GM19452 (cell line): ENCODE results near the gene RGS6.

Experiments
- ATAC-seq: cut with Tn5 transposase; IDR thresholded peaks from one replicate; pipeline ENCODE4 v1.9.1; 2021; ENCODE audit not compliant: unreplicated experiment

Gene RGS6

DNA sequence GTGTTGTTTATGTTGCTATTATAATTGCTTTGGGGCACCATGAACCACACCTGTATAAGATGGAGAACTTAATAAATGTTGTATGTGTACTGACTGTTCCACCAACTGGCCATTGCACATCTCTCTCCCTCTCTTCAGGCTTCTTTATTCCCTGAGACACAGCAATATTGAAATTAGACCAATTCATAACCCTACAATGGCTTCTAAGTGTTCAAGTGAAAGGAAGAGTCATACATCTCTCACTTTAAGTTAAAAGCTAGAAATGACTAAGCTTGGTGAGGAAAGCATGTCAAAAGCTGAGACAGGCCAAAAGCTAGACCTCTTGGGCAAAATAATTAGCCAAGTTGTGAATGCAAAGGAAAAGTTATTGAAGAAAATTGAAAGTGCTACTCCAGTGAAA lies 373.3 kb downstream of the RGS6 start:
- ATAC-seq = no peak

DNA sequence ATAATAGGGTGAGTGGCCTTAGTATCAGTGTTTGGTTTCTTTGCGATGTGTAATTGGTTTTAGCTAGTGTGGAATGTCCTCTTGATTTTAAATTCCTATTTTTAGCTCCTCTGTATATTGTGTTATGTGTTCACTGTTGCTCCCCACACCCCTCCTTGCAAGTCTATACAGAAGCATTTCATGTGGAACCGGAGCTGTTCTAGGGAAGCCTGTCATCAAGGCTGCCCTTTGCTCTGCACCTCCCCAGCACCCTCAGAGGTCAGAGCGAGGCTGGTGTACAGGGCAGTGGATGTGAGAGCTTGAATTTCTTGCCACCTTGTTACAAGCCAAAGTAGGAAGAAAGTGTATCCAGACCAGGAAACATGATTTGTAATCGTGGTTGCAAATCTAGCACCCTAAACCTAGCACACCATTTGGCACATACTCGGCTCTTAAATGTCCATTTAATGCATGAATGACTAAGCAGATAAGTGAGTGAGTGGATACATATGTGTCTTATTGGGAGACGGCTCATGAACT lies 376.8 kb downstream of the RGS6 start:
- no peak for ATAC-seq

DNA sequence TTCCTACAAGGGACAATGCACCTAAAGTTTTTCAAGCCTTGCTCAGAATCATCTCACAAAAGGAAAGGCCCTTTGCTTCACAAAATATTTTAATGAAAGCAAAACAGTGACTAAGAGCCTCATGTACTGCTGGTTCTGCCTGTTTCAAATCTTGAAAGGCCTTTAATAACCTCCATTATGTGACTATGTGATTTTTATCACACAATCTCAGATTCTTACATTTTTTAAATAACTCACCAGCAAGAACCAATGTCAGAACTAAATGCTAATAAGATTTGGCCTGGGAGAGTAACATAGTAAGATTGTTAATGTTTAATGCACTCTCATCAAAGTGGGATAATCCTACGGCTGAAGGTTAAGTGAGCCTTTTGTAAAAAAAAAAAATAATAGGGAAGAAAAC lies 378.9 kb downstream of the RGS6 start:
- ATAC-seq = no peak

DNA sequence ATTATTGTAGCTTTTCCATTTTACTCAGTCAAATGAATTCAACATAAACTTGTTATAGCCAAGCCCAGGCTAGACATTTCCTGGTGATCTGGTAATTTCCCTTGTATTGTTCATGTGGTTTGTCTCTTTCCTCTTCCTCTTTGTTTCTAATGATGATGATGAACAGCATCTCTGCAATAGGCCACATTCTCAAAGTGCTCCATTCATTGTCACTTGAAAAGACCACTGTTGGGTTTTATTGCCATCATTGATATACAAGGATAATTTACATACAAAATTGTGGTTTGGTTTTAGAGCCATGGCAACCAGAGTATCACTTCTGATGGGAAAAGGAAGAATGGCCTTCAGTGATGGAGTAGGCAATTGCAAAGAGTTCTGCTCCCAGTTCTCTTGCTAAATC lies 379.3 kb downstream of the RGS6 start:
- no peak for ATAC-seq

DNA sequence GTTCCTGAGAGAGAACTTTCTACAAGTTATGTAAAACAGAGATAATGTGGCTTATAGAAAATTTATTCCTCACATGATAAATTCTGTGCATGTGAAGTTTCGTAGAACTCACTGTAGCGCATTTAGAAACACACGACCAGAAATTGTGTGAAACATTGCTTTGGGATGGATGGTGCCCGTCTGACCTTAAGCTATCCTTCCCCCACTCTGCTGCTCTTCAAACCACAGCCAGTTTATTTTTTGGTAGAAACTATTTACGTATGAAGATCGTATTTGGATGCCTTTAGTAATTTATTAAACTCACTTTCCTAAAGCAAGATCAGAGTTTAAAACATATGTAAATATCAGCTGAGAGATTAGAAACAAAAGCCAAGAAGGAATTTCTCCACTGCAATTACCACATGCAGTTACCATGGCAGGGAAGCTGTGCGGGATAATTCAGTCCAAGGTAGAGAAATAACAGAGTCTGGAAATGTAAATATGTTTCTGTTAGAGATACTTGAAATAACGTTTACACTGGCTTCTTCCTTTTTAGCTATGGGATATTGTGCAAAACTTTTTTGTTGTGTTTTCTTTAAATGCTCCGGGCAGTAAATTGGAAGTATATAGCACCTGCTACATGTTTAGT lies 382.7 kb downstream of the RGS6 start:
- ATAC-seq = no peak

DNA sequence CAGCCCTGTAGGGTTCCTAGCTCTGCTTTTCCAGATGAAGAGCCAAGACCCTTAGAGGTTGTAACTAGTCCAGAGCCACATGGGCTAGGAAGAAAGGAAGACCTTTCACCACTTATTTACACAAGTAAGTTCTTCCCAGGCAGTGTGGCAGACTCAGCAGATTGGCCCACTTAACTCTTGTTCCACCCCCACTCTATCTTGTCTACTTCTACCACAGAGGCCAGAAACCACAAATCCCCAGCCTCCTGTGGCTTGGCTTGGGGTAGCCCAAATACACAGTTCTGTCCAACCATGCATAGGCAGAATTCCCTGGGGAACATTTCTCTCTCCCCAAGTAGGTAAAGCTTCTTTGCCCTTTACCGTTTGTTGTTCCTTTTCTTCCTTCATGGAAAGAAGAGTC lies 383.5 kb downstream of the RGS6 start:
- no peak for ATAC-seq

DNA sequence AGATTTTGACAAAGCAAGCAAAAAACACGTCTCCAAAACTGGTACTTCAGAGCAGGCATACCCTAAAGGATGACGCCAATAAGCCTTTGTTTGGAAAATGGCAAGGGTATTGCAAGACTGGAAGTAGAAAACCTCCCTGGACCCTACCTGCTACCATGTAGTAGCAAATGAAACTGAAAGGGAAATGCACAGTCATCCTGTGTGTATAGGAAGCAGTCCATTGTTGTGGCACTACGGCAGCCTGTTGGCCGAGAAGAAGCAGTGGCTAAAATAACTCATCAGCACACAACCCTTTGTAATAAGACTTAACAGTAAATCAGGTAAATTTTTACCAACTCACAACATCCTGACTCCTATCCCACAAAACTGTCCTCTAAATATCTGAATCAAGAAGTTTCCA lies 386.4 kb downstream of the RGS6 start:
- ATAC-seq = no peak

DNA sequence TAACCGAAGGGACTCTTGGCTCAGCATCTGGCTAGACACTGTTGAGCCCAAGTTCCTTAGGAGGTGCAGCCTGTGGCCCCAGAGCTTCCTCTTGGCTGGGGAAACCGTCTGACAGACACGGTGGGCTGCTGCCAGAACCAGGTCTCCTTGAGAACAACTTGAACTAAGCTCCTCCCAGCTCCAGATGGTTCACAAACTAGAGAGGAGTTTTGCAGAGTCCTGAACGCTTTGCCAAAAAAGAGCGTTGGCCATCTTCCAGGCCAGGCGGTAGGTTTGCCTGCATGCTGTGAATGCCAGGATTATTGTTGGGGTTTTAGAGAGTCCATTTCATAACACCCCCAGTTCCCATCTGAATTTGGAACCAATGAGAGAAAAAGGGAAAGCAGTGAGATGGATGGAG lies 399.8 kb downstream of the RGS6 start:
- ATAC-seq = no peak

DNA sequence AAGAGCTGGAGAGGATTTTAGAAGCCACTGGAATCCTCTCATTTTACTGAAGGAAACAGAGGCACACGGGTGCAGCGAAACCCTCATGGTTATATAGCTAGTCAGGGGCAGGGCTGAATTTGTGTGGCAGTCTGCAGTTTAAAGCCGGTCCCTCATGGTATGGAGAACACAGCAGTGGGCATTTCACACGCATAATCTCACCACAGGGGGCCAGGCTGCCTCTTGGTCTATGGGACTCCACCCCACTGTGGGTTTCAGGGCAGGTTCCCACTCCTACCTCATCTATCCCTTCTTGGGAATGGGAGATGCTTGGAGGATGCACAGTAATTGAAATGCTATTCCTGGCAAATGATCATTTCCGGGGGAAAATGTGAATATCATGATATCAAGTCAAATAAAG lies 400.6 kb downstream of the RGS6 start:
- no peak for ATAC-seq

DNA sequence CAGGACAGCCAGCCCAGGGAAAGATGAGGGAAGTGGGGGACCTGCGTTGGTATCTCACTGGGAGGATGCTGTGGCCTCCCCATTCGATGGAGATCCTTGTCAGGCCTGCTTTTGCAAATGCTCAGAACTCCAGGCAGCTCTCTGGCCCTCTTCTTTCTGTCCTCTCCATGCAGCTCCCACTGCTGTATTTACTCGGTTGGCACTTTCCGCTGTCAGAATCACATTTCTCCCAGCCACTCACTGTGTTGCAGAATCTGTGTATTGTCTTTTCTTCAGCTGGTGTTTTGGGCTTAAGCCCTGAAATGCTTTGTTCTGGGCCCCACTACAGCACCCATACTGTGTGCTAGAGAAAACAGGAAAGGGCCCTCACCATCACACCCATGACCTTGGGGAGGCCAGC lies 401.1 kb downstream of the RGS6 start:
- ATAC-seq = no peak

DNA sequence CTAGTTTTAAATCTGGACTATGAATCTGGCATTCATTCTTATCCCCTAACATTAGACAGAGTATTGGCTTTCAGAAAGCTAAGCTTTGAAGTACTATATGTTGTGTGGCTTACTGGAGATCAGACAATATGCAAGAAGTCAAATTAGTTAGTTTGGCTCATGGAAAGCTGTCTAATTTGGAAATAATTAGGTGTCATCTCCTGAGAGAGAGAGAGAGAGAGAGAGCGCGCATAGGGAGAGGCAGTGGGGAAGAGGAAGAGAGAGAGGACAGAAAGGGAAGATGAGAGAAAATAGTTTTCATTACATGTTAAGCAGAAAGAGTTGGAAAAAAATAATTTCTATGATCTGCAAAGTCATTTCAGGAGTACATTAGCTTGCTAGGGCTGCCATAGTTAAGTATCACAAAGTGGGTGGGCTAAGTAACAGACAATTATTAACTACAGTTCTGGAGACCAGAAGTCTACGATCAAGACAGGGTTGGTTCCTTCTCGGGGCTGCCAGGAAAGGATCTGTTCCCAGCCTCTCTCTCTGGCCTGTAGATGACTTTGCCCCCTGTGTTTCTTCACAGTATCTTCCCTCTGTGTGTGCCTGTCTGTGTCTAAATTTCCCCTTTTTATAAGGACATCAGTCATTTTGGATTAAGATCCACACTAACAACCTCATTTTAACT lies 404.2 kb downstream of the RGS6 start:
- no peak for ATAC-seq

DNA sequence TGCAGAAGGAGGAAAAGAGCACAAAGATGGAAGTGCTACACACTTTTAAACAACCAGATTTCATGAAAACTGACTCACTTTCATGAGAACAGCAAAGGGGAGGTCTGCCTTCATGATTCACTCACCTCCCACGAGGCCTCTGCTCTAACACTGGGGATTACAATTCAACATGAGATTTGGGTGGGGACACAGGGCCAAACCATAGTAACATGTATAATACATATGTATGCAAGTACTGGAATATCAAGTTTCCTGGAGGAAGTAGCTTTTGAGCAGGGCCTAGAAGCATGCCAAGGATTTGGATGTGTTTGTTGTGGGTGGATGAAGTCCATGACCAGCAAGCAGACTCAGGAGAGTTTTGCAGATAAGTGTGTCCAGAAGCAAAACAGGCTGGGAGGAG lies 409.0 kb downstream of the RGS6 start:
- ATAC-seq = no peak

DNA sequence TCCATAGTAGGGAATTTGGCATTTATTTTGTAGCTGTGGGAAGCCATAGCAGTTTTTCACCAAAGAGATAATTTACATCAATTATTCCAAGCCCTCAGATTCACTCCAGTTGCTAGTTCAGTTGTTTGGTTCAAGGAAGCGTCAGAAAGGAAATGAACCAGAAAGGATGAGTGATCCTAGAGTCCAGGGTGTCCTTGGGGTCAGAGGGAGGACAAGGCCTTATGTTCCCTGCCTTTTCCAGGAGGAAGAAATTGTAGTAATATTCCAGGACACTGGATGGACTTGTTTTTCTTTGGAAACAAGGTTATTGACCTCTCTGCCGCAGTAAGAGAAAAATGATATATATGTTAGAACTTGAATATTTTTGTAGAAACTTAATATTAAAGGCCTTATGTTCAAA lies 409.5 kb downstream of the RGS6 start:
- no peak for ATAC-seq

DNA sequence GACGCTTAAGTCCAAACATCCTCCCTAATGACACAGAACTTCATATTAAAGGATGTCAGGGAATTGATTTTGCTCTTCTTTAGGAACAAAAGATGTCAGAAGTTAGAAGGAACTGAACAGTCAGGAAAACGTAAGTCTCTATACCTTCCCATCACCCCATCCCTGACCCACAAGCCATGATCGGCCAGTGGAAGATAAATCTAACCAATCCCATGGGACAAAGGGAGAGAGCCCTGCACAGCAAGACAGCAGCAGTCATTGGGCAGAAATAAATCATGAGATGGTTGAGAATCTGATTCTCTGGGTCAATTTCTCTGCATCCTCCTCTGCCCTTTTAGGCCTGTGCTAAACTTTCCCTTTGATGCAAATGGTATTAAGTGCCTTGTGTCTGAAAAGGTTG lies 414.9 kb downstream of the RGS6 start:
- ATAC-seq = no peak

DNA sequence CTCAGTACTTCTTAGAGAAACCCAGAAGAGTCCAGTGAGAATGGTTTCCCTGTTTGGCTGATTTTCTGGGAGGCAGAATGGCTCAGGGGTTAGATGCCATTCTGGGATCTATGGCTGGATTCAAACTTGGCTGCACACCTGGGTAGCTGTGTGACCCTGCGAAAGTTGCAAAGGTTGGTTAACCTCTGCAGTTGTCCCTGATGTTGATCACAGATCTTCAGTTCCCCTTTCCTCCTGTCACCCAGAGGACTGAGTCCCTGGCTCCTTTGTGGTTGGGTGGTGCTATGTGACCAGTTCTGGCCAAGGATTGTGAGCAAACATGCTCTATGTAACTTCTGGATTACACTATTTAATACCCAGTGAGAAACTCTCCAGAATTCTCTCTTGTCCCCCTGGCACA lies 418.0 kb downstream of the RGS6 start:
- ATAC-seq = no peak

DNA sequence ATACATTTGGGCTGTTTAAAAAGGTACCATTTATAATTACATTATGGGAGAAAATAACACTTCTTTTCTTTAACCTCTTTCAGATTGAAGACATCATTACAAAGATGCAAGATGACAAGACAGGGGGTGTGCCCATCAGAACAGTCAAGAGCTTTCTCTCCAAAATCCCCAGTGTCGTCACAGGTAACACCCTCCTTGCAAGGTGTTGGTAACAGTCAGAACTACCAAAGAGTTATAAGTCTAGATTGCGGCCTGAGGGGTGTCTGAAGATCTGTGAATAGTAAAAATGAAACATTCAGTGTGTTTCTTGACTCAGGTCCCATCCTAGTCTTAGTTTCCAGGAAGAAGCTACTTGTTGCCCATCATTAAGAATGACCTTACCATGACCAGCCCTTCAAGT lies 419.8 kb downstream of the RGS6 start:
- no peak for ATAC-seq

DNA sequence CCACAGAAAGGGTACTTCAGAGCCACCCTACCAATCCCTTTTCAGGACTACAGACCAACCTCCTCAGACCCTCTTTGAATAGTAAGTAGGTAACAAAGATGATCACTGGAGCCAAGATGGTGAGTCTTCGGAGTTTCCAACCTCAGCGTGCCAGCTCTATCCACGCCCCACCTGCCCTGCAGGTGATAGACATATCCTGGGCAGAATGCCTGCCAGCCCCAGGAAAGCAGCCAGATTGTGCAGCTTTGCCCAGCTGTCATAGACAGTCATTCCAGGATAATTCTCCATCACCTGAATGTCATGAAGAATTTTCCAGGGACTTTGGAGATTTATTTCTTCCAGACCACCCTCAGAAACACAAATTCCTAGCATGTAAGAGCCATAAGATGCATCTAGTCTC lies 434.4 kb downstream of the RGS6 start:
- ATAC-seq = no peak

DNA sequence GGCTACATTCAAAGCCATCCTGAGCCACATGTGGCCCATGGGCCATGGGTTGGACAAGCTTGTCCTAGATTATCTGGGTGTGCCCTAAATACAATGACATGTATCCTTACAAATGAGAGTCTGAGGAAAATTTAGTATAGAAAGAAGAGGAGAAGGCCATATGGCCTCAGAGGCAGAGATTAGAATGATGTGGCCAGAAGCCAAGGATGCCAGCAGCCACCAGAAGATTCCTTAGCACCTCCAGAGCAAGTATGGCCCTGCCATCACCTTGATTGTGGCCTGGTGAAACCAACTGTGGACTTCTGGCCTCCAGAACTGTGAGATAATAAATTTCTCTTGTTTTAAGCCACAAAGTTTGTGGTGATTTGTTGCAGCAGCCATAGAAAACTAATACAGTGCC lies 436.9 kb downstream of the RGS6 start:
- ATAC-seq = no peak

DNA sequence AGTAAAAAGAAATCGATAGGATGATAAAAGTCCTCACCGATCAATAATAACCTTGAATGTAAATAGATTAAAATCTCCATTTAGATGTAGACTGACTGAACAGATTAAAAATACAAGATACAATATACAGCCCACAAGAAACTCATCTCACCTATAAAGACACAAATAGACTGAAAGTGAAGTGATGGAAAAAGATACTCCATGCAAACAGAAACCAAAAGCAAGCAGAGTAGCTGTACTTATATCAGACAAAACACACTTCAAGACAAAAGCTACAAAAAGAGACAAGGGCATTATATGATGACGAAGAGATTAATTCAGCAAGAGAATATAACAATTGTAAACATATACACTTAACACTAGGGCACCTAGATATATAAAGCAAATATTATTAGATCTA lies 444.8 kb downstream of the RGS6 start:
- ATAC-seq = no peak

DNA sequence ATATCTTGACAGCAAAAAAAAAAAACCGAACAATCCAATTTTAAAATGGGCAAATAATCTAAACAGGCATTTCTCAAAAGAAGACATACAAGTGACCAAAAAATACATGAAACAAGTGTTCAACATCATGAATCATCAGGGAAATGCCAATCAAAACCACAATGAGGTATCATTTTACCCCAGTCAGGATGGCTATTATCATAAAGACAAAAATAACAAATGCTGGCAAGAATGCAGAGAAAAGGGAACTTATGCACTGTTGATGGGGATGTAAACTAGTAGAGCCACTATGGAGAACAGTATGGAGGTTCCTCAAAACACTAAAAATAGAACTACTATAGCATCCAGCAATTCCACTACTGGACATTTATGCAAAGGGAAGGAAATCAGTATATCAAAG lies 448.2 kb downstream of the RGS6 start:
- ATAC-seq = no peak

DNA sequence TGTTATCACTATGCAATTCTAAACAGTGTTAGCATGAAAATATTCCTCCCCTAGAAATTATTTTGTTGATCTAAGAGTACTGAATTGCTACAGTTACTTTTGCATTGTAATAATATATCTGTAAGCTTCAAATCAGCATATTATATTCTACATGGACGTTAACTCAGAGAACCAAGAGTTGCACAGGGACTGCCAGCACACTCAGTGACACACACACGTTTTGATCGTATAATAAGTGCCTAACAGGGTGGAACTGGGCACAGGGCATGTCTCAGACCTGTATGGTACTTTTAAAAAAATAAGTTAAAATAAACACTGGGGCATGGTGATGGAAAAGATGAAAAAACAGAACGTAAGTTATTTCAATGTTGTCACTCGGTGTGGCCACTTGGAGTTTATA lies 451.6 kb downstream of the RGS6 start:
- ATAC-seq = no peak

DNA sequence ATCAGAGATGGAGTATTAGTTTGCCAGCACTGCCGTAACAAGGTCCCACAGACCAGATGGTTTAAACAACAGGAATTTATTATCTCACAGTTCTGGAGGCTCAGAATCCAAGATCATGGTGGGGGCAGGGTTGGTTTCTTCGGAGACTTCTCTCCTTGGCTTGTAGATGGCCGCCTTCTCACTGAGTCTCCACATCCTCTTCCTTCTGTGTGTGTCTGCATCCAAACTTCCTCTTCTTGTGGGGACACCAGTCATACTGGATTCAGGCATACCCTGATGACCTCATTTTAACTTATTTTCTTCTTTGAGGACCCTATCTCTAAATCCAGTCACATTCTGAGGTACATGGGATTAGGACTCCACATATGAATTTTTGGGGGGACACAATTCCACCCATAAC lies 455.5 kb downstream of the RGS6 start:
- ATAC-seq = no peak

DNA sequence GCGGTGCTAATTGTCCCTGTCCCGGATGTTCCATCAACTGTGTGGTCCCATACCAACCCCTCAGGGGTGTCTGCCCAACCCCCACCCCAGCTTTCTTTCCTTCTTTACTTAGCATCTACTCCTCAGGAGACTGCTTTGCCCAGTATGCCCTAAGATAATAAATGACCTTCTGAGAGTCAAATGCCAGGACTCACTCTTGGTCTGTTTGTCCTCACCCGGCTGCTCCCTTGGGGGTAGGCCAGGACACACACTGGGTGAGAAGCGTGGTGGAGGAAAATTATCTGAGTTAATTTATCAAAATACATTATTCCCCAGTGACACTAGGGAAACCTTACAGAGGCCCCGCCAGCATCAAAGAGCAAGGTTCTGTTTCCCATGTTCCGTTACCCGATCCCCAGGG lies 457.0 kb downstream of the RGS6 start:
- no peak for ATAC-seq
